Tracheal epithelial cell (primary cell): ENCODE measurements around the gene STK26. TPM values are rescaled to one million over a fixed set of nuclear protein-coding genes. Genes with fewer than 3 reads are reported as not detected.

Source experiments
- total RNA-seq: library from RNA; depleted of rRNA; stranded (reverse); fragments of >200 nt; gene quantifications from 2 replicates; pipeline ENCODE4 v1.2.1, GENCODE V29; 2014

The STK26 gene
- total RNA-seq: 51.6 and 60.7 TPM in 2 replicates

GRCh38 chrX:132022967-132023895 is at the start of gene STK26:
Gene STK26 (plus strand): TSS chrX:132023302. CDS start chrX:132023618, 316 bp downstream.

Other genes with a start within 250 kb of the STK26 start
- not detected in 2 replicates for gene FRMD7, start 104.7 kb downstream of the STK26 start, total RNA-seq
- 19.5 and 19.8 TPM in 2 replicates for gene RAP2C, start 196.1 kb downstream of the STK26 start, total RNA-seq